ENCODE data around the gene NUP93. TPM values are rescaled to one million over a fixed set of nuclear protein-coding genes. Genes with fewer than 3 reads are reported as not detected.
A peak's percentile ranks its signal among the peaks of the same experiment; 100 is the strongest.
"Not testable (repeated sequence)": the region's sequence is repeated elsewhere in the genome, so short reads cannot be mapped to it uniquely, and the experiment has no call there.

The NUP93 gene
- total RNA-seq, 2 experiments from 2014 or later: 161 to 172 TPM

GRCh38 chr16:56789360-56789759 lies 59.4 kb downstream of the NUP93 start:
- intact Hi-C loops (cut with micrococcal nuclease): loop anchor here (1.0 kb wide), 1 partner anchor 212 kb away; no protein-coding TSS in a partner anchor
- DNase-seq: peak; percentile 60
- Mint-ChIP-seq H3K4me1 (ENCODE audit: low read depth) (no peaks in the 10 kb centered on the region), H3K9me3 (no peaks in the 10 kb centered on the region), H3K27ac (no peak overlapping the region), H3K36me3 (ENCODE audit: low read depth) (peaks cover 2% of the 10 kb centered on the region), H3K27me3 (ENCODE audit: low read depth) (no peaks in the 10 kb centered on the region), H3K4me3 (no peak overlapping the region)
- CTCF ChIA-PET: no interaction called here

GRCh38 chr16:56792967-56793366 lies 63.0 kb downstream of the NUP93 start:
- Mint-ChIP-seq H3K27ac (no peak overlapping the region), H3K27me3 (ENCODE audit: low read depth) (no peaks in the 10 kb centered on the region), H3K4me3 (no peak overlapping the region), H3K9me3 (no peaks in the 10 kb centered on the region), H3K36me3 (ENCODE audit: low read depth) (no peaks in the 10 kb centered on the region), H3K4me1 (ENCODE audit: low read depth) (no peaks in the 10 kb centered on the region)
- no peak for DNase-seq
- CTCF ChIA-PET: interaction anchor here (0.6 to 1.7 kb wide), 7 partner anchors 9 to 157 kb away, joined by 3 to 5 read pairs (median 3); no protein-coding TSS in a partner anchor
- intact Hi-C loops (cut with micrococcal nuclease): loop anchor here (1.0 kb wide), 1 partner anchor 158 kb away; no protein-coding TSS in a partner anchor

DNA sequence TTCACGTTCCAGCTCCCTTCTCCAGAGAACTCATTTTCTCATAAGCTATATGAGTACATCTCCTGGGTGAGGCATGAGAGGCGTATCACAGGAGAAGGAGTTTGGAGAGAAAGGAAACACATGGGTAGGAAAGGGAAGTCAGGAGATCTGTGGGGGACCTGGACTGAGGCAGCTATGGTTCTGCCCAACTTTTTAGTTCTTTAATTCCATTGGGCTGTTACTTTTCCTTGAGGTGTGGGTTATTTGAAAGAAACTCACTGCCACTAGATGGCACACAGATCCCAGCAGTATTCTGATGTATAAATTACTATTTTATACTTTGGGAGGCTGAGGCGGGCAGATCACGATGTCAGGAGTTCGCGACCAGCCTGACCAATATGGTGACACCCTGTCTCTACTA lies 63.6 kb downstream of the NUP93 start:
- DNase-seq: no peak
- intact Hi-C loops (cut with micrococcal nuclease): loop anchor here (1.0 kb wide), 1 partner anchor 158 kb away; no protein-coding TSS in a partner anchor
- CTCF ChIA-PET: interaction anchor here (0.6 to 1.7 kb wide), 6 partner anchors 9 to 157 kb away, joined by 3 to 5 read pairs (median 3); no protein-coding TSS in a partner anchor
- Mint-ChIP-seq H3K27ac (no peak overlapping the region), H3K9me3 (no peaks in the 10 kb centered on the region), H3K4me1 (ENCODE audit: low read depth) (no peaks in the 10 kb centered on the region), H3K27me3 (ENCODE audit: low read depth) (no peaks in the 10 kb centered on the region), H3K4me3 (no peak overlapping the region), H3K36me3 (ENCODE audit: low read depth) (peaks cover 3% of the 10 kb centered on the region)

DNA sequence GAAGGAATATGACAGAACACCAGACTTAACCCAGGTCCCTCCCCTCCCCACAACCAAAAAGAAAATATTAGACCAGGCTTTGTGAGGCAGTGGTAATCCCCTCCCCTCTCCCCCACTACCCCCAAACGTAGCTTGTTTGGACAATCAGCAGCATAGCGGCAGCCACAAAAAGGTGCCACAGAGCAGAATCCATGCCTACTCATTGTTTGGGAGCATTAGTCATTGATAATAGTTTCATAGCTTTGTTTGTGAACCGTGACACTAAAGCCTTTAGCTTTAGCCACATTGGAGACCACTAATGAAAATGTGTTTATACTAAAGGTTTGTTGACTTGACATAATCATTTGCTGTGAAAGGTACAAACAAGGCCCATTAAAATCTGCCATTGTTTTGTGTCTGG lies 65.1 kb downstream of the NUP93 start:
- H3K36me3 Mint-ChIP-seq (ENCODE audit: low read depth): peaks cover 6% of the 10 kb centered on the region
- no peaks in the 10 kb centered on the region for H3K9me3 Mint-ChIP-seq
- intact Hi-C loops (cut with micrococcal nuclease): no loop called here
- H3K4me1 Mint-ChIP-seq (ENCODE audit: low read depth): no peaks in the 10 kb centered on the region
- no peak overlapping the region for H3K27ac Mint-ChIP-seq
- H3K4me3 Mint-ChIP-seq: no peak overlapping the region
- no peak for DNase-seq
- H3K27me3 Mint-ChIP-seq (ENCODE audit: low read depth): no peaks in the 10 kb centered on the region
- CTCF ChIA-PET: interaction anchor here (1.1 to 1.3 kb wide), 2 partner anchors 8 to 12 kb away, joined by 3 to 5 read pairs; no protein-coding TSS in a partner anchor

GRCh38 chr16:56797038-56797437 lies 67.1 kb downstream of the NUP93 start:
- H3K9me3 Mint-ChIP-seq; H3K27ac Mint-ChIP-seq; intact Hi-C loops (cut with micrococcal nuclease); H3K36me3 Mint-ChIP-seq (ENCODE audit: low read depth); H3K4me3 Mint-ChIP-seq; DNase-seq; H3K27me3 Mint-ChIP-seq (ENCODE audit: low read depth); H3K4me1 Mint-ChIP-seq (ENCODE audit: low read depth): not testable (repeated sequence)
- CTCF ChIA-PET: interaction anchor here (0.8 kb wide), 1 partner anchor 94 kb away, joined by 5 read pairs; no protein-coding TSS in a partner anchor

DNA sequence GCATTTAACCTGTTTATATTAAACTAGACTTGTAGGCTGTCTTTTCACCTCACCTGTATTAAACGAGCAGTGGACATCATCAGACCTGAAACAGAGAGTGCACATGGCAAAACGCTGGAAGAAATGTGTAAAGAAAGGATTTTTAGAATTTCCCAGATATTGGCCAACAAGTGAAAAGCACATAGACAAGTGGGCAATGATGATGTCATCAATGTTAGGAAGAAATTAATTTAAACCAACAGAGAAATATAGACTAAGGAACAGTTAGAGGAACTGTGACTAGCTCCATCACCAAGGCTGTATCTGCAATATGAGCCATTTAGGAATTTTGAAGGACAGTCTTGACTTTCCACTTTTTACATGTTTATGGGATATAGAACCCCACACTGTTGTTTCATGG lies 67.9 kb downstream of the NUP93 start:
- CTCF ChIA-PET: interaction anchor here (0.8 kb wide), 1 partner anchor 95 kb away, joined by 5 read pairs; no protein-coding TSS in a partner anchor
- Mint-ChIP-seq H3K4me1 (ENCODE audit: low read depth) (no peaks in the 10 kb centered on the region), H3K36me3 (ENCODE audit: low read depth) (peaks cover 6% of the 10 kb centered on the region), H3K27me3 (ENCODE audit: low read depth) (no peaks in the 10 kb centered on the region), H3K27ac (no peak overlapping the region), H3K4me3 (no peak overlapping the region), H3K9me3 (no peaks in the 10 kb centered on the region)
- intact Hi-C loops (cut with micrococcal nuclease): no loop called here
- DNase-seq: no peak

DNA sequence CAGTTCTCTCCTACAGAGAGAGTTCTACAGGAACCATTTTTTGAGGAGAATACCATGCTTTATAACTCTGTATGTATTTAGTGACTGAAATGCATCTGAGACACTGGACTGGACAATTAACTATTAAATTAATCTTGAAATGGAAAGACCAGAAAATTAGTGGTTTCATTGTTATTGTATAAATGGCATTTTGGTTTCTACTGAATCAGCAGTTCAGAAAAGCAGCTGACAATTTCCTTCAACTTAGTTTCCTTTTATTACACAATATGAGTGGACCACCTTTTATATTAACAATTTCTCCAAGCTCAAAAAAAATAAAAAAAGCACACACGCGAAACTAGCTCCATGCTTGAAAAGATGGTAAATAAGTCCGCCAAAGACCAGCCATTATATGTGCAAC lies 69.0 kb downstream of the NUP93 start:
- CTCF ChIA-PET: interaction anchor here (1.0 kb wide), 1 partner anchor 222 kb away, joined by 3 read pairs; no protein-coding TSS in a partner anchor
- Mint-ChIP-seq H3K4me1 (ENCODE audit: low read depth) (no peaks in the 10 kb centered on the region), H3K27ac (no peak overlapping the region), H3K27me3 (ENCODE audit: low read depth) (no peaks in the 10 kb centered on the region), H3K9me3 (no peaks in the 10 kb centered on the region), H3K4me3 (no peak overlapping the region), H3K36me3 (ENCODE audit: low read depth) (peaks cover 9% of the 10 kb centered on the region)
- no peak for DNase-seq
- intact Hi-C loops (cut with micrococcal nuclease): no loop called here

DNA sequence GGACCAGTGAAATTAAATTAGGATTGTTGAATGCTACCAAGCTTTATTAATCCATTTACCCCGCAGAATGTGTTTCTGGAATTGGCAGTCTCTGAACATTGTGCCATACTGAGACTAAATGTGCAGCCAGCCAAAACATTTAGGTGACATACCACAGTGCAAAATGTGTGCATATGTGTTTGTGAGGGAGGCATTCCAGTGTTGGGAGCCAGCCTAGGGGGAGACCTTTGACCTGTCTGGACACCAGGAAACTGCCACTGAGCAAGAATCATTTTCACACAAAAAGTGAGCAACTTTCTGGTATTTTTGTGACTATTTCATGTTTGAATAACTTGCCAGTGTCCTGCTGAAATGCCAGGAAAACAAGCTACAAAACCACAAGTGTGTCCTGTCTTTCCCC lies 70.4 kb downstream of the NUP93 start:
- H3K27me3 Mint-ChIP-seq (ENCODE audit: low read depth): no peaks in the 10 kb centered on the region
- no peak for DNase-seq
- no peak overlapping the region for H3K27ac Mint-ChIP-seq
- intact Hi-C loops (cut with micrococcal nuclease): no loop called here
- no peak overlapping the region for H3K4me3 Mint-ChIP-seq
- no peaks in the 10 kb centered on the region for H3K9me3 Mint-ChIP-seq
- H3K36me3 Mint-ChIP-seq (ENCODE audit: low read depth): peaks cover 14% of the 10 kb centered on the region
- H3K4me1 Mint-ChIP-seq (ENCODE audit: low read depth): no peaks in the 10 kb centered on the region
- CTCF ChIA-PET: no interaction called here

GRCh38 chr16:56801762-56802161 lies 71.8 kb downstream of the NUP93 start:
- no peak overlapping the region for H3K27ac Mint-ChIP-seq
- CTCF ChIA-PET: no interaction called here
- intact Hi-C loops (cut with micrococcal nuclease): no loop called here

DNA sequence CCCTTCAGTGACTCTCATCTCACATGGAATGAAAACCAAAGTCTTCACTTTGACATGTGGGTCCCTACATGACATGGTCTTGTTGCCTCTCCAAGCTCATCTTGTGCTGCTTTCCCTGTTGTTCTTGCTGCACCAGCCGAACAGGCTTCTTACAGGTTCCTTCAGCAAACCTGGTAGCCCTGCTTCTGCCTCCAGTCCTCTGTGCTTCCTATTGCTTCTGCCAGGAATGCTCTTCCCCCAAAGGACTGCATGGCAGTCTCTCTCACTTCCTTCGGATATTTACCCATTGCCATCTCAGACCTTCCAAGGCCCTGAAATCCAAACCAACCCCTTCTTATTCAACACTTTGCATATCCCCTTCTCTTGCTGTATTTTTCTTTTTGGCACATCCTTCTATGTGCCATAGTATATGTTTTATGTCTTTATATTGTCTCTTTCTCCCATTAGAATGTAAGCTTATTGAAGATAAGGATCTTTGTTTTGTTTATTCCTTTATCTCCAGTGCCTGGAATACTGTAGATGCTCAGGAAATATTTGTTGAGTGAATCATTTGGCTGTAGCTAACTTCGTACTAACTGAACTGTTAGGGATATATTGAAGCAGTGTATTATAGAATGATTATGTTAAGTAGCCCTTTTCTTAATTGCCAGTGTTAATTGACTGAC lies 77.2 kb downstream of the NUP93 start:
- Mint-ChIP-seq H3K4me1 (ENCODE audit: low read depth) (no peaks in the 10 kb centered on the region), H3K9me3 (no peaks in the 10 kb centered on the region), H3K27ac (no peak overlapping the region), H3K36me3 (ENCODE audit: low read depth) (peaks cover 33% of the 10 kb centered on the region), H3K4me3 (no peak overlapping the region), H3K27me3 (ENCODE audit: low read depth) (no peaks in the 10 kb centered on the region)
- CTCF ChIA-PET: no interaction called here
- no peak for DNase-seq
- intact Hi-C loops (cut with micrococcal nuclease): no loop called here

More at GRCh38 chr16:56801762-56802161, 71.8 kb downstream of the NUP93 start:
- H3K4me1 Mint-ChIP-seq (ENCODE audit: low read depth): no peaks in the 10 kb centered on the region
- peaks cover 26% of the 10 kb centered on the region for H3K36me3 Mint-ChIP-seq (ENCODE audit: low read depth)
- DNase-seq: no peak
- no peaks in the 10 kb centered on the region for H3K27me3 Mint-ChIP-seq (ENCODE audit: low read depth)
- no peak overlapping the region for H3K4me3 Mint-ChIP-seq
- H3K9me3 Mint-ChIP-seq: no peaks in the 10 kb centered on the region

- H3K27me3 Mint-ChIP-seq (ENCODE audit: low read depth); DNase-seq; H3K27ac Mint-ChIP-seq; H3K9me3 Mint-ChIP-seq; H3K4me1 Mint-ChIP-seq (ENCODE audit: low read depth); H3K4me3 Mint-ChIP-seq; intact Hi-C loops (cut with micrococcal nuclease): not testable (repeated sequence)
- CTCF ChIA-PET: interaction anchor here (0.6 kb wide), 1 partner anchor 106 kb away, joined by 3 read pairs; no protein-coding TSS in a partner anchor
- H3K36me3 Mint-ChIP-seq (ENCODE audit: low read depth): peaks cover 33% of the 10 kb centered on the region
Observed at GRCh38 chr16:56807676-56808067, 77.7 kb downstream of the NUP93 start.

GRCh38 chr16:56810954-56811353 lies 81.0 kb downstream of the NUP93 start:
- no peaks in the 10 kb centered on the region for H3K9me3 Mint-ChIP-seq
- DNase-seq: no peak
- H3K27ac Mint-ChIP-seq: no peak overlapping the region
- H3K4me1 Mint-ChIP-seq (ENCODE audit: low read depth): no peaks in the 10 kb centered on the region
- no peak overlapping the region for H3K4me3 Mint-ChIP-seq
- CTCF ChIA-PET: no interaction called here
- no peaks in the 10 kb centered on the region for H3K27me3 Mint-ChIP-seq (ENCODE audit: low read depth)
- H3K36me3 Mint-ChIP-seq (ENCODE audit: low read depth): peaks cover 20% of the 10 kb centered on the region
- intact Hi-C loops (cut with micrococcal nuclease): no loop called here

DNA sequence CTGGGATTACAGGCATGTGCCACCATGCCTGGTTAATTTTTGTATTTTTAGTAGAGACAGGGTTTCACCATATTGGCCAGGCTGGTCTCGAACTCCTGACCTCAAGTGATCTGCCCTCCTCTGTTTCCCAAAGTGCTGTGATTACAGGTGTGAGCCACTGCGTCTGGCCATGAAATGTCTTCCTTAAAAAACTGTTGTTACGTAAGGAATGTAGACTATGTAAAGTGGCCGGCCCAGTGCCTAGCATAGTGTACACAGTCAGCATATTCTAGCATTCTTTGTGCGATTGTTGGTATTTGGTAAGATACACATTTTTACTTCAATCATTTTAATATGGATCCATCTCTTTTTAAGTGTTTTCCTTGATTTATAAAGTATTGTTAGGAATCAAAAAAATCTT lies 81.7 kb downstream of the NUP93 start:
- H3K27me3 Mint-ChIP-seq (ENCODE audit: low read depth); CTCF ChIA-PET; H3K4me1 Mint-ChIP-seq (ENCODE audit: low read depth): not testable (repeated sequence)

More for the DNA sequence above, 81.7 kb downstream of the NUP93 start:
- H3K27ac Mint-ChIP-seq; H3K4me3 Mint-ChIP-seq; H3K9me3 Mint-ChIP-seq; intact Hi-C loops (cut with micrococcal nuclease); DNase-seq: not testable (repeated sequence)
- peaks cover 15% of the 10 kb centered on the region for H3K36me3 Mint-ChIP-seq (ENCODE audit: low read depth)

Data from activated naive CD4-positive, alpha-beta T cell treated with anti-CD3 and anti-CD28 coated beads for 36 hours (primary cell).